Aorta (tissue), 5 donors: Measurements from ENCODE around the gene USPL1. TPM values are rescaled to one million over a fixed set of nuclear protein-coding genes. Genes with fewer than 3 reads are reported as not detected.

Experiments used
- ATAC-seq: fragments of 200-7000 bp; cut with Tn5 transposase; one replicate; pipeline ENCODE4 v1.9.1; 2022; ENCODE audit warnings: moderate library complexity; ENCODE audit not compliant: low FRiP score
- DNase-seq, 2 donors: peaks; one replicate each; pipeline ENCODE4 v3.0.0-alpha.2; 2020
- H3K27ac ChIP-seq, 2 donors: one replicate each; pipeline ENCODE4 v1.5.1; 2013; ENCODE audit warnings: low read length in 2 of 2, mild to moderate bottlenecking in 2 of 2, moderate library complexity in 2 of 2, control low read depth in 1 of 2, inconsistent platforms in 1 of 2, low read depth in 1 of 2
- H3K27me3 ChIP-seq, 2 donors: one replicate each; pipeline ENCODE4 v1.6.1; 2013; ENCODE audit warnings: control low read depth in 1 of 2, low read length in 1 of 2, mild to moderate bottlenecking in 1 of 2, moderate library complexity in 1 of 2; ENCODE audit not compliant: insufficient read depth in 2 of 2, control insufficient read depth in 1 of 2
- H3K36me3 ChIP-seq, 2 donors: one replicate each; pipeline ENCODE4 v1.6.1; 2013; ENCODE audit warnings: control low read depth in 1 of 2, low read length in 1 of 2, mild to moderate bottlenecking in 1 of 2; ENCODE audit not compliant: insufficient read depth in 2 of 2, control insufficient read depth in 1 of 2
- H3K4me1 ChIP-seq, 2 donors: one replicate each; pipeline ENCODE4 v1.6.1; 2013; ENCODE audit warnings: low read length in 2 of 2, control low read depth in 1 of 2, mild to moderate bottlenecking in 1 of 2, moderate library complexity in 1 of 2; ENCODE audit not compliant: insufficient read depth in 2 of 2, control insufficient read depth in 1 of 2
- H3K4me3 ChIP-seq, 2 donors: one replicate each; pipeline ENCODE4 v1.5.1; 2013; ENCODE audit warnings: low read length in 2 of 2, control low read depth in 1 of 2, mild to moderate bottlenecking in 1 of 2
- H3K9me3 ChIP-seq: one replicate; pipeline ENCODE4 v1.6.1; 2013; ENCODE audit warnings: mild to moderate bottlenecking, low read length; ENCODE audit not compliant: control insufficient read depth
- WGBS, 2 donors: extraction: QIAGEN DNeasy Blood & Tissue Kit; methylation state at CpG; one replicate each; pipeline ENCODE4 v1.1.7; 2013; 5-methylcytosine and 5-hydroxymethylcytosine counted together
- intact Hi-C, 2 donors: fragments of 100-400 bp; cut with DNase I; formaldehyde crosslinking; loops; one replicate each; pipeline versions ENCODE4 v1.14.2 to v1.15.0; 2022
- polyA plus RNA-seq, 2 donors: library from polyadenylated mRNA; stranded (reverse); fragments of 200-250 nt; gene quantifications; one replicate each; pipeline ENCODE4 v1.2.3, GENCODE V29; 2013
- total RNA-seq, 2 donors: library from RNA; stranded (reverse); fragmentation: NEBNext Ultra II Directional; extraction: Animal tissue kit (Norgen Biotek cat#: 25700); gene quantifications; one replicate each; pipeline ENCODE4 v1.2.1, GENCODE V29; 2021
- donor health status: healthy with polysubstance abuse.
- donor health status: Bipolar disorder and iron deficiency.
- donor health status: DM: no; HTN: no; CAD: no.
- donor health status: DM: no; HTN: no; CAD: no.
- donor health status: DM: yes; HTN: yes; CAD: no.

The USPL1 gene
- total and polyA plus RNA-seq, 4 donors: 3.3 to 18.8 (median 11.1) TPM

GRCh38 chr13:30702006-30702405, 84.3 kb downstream of the USPL1 start:
- WGBS, 2 donors: 95 to 97% methylated on average over 4 of the region's 4 CpGs
- Histone ChIP-seq H3K4me3 (no peak overlapping the region), H3K4me1 (peaks cover 0 to 3% of the 10 kb centered on the region in 2 donors), H3K9me3 (no peaks in the 10 kb centered on the region), H3K27ac (no peak overlapping the region), H3K27me3 (no peaks in the 10 kb centered on the region), H3K36me3 (no peaks in the 10 kb centered on the region)
- DNase-seq (no peak), ATAC-seq (no peak)
- intact Hi-C loops: no loop called here

DNA sequence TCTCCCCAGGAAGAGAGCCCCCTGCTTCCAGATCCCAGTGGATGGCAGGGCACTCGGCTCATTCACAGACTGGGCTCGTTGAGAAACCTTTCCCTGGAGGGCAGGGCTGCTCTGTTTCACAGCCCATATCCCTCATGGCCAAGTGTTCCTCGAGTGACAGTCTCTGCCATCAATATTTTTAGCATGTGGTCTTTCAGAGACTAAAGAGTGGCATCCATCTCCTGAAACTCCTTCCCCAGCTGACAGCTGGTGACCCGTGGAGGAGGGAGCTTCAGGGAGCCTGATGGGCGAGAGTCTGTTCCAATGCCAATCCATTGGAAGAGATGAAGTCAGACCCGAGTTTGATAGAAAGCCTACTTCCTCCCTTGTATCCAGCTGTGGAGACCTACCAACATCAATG, 86.9 kb downstream of the USPL1 start:
- intact Hi-C loops: no loop called here
- H3K9me3 ChIP-seq: no peaks in the 10 kb centered on the region
- DNase-seq (no peak), ATAC-seq (no peak)
- no peaks in the 10 kb centered on the region for H3K4me1 ChIP-seq
- WGBS, 2 donors: 80 to 83% methylated on average over 6 of the region's 6 CpGs
- no peak overlapping the region for H3K4me3 ChIP-seq
- no peaks in the 10 kb centered on the region for H3K27me3 ChIP-seq
- H3K36me3 ChIP-seq: no peaks in the 10 kb centered on the region
- H3K27ac ChIP-seq: no peak overlapping the region

- no peak overlapping the region for H3K4me3 ChIP-seq
- WGBS, 2 donors: 83 to 93% methylated on average over 4 of the region's 4 CpGs
- H3K9me3 ChIP-seq: no peaks in the 10 kb centered on the region
- ATAC-seq (no peak), DNase-seq (no peak)
- intact Hi-C loops: no loop called here
- no peaks in the 10 kb centered on the region for H3K27me3 ChIP-seq
- no peaks in the 10 kb centered on the region for H3K4me1 ChIP-seq
- no peak overlapping the region for H3K27ac ChIP-seq
- no peaks in the 10 kb centered on the region for H3K36me3 ChIP-seq
Measured at GRCh38 chr13:30705680-30706079, 88.0 kb downstream of the USPL1 start.

DNA sequence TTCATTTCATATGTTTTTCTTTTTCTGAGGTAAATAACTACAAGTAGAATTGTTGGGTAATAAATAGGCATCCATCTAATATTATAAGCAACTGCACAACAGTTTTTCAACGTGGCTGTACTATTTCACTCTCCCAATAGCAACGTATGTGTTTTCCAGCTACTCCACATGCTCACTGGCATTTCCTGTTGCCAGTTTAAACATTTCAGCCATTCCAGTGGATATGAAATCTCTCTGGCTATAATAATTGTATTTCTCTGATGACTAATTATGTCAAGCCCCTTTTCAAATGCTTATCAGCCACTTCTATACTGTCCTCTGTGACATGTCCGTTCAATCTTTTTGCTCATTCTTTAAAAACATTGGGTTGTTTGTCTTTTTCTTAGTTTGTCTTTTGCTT, 90.8 kb downstream of the USPL1 start:
- no peak overlapping the region for H3K4me3 ChIP-seq
- intact Hi-C loops: no loop called here
- 5 to 7% methylated on average over 3 of the region's 3 CpGs for WGBS, 2 donors
- no peaks in the 10 kb centered on the region for H3K27me3 ChIP-seq
- no peaks in the 10 kb centered on the region for H3K9me3 ChIP-seq
- no peak overlapping the region for H3K27ac ChIP-seq
- no peaks in the 10 kb centered on the region for H3K4me1 ChIP-seq
- DNase-seq (no peak), ATAC-seq (no peak)
- no peaks in the 10 kb centered on the region for H3K36me3 ChIP-seq

Other genes starting within 250 kb of the USPL1 start
- gene UBE2L5, start 195.4 kb upstream of the USPL1 start, total RNA-seq: 1 to 10 TPM in 1 of 2 donors, not detected in 1; 1.7 TPM
- under 1 TPM in 1 of 2 donors, not detected in 1; 0.61 TPM for gene UBE2L5, start 195.4 kb upstream of the USPL1 start, polyA plus RNA-seq
- 100 to 1,000 TPM; 213 to 235 TPM for gene HMGB1, start 152.0 kb upstream of the USPL1 start, total RNA-seq
- gene HMGB1, start 152.0 kb upstream of the USPL1 start, polyA plus RNA-seq: 100 to 1,000 TPM; 389 to 410 TPM
- gene ALOX5AP, start 117.6 kb downstream of the USPL1 start, total RNA-seq: 10 to 100 TPM; 31.6 to 37.7 TPM
- gene ALOX5AP, start 117.6 kb downstream of the USPL1 start, polyA plus RNA-seq: 10 to 100 TPM in 1 of 2 donors, 1 to 10 TPM in 1; 7.1 to 35.4 TPM